ENCODE measurements around the gene PIK3C3.

Gene PIK3C3

DNA sequence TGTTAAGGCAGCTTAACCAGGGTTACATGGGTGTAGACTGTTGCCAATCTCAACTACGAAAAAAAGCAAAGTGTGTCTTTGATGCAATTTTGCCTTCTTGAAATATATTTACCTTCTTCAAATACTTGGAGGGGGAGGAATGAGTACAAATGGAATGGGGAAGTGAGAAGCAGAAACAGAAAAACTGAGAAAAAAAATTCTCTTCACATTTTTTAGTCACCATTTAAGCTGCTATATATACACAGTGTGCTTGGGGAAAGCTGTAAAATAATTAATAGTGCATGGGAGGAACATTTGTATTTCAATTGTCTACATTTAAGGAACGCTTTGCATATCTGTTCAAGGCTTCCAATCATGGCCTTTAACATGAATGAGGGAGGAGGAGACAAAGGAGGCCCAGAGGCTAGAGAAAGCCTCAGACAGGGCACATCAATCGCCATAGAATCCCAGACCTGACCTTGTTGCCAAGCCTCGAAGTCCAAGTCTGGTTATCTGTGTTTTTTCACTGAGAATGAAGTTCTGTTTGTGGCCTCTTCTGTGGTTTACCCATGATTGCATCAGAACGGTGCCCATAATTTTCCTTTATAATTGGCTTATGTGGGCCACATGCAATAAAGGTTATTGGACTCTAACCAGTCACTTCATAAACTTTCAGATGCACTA is 158.6 kb downstream of the PIK3C3 start:
- peaks cover 5% of the 10 kb centered on the region for H3K27me3 ChIP-seq
- no peaks in the 10 kb centered on the region for H3K9me3 ChIP-seq
- no peak overlapping the region for H3K4me3 ChIP-seq (ENCODE audit: low read depth in 1 of 2, low read length in 1 of 2)
- H3K4me1 ChIP-seq (ENCODE audit: control insufficient read depth in 1 of 2, insufficient read depth in 1 of 2, low read depth in 1 of 2, low read length in 1 of 2), result peaks cover 9 to 17% of the 10 kb centered on the region in 2 experiments
- no peak overlapping the region for H3K27ac ChIP-seq
- no peaks in the 10 kb centered on the region for H3K36me3 ChIP-seq
- TF ChIP-seq CTCF (IDR thresholded peaks at IDR 0.05), result no peak

GRCh38 chr18:42114310-42114943 is 159.4 kb downstream of the PIK3C3 start:
- Histone ChIP-seq H3K4me3 (ENCODE audit: low read depth in 1 of 2, low read length in 1 of 2) (no peak overlapping the region), H3K4me1 (ENCODE audit: control insufficient read depth in 1 of 2, insufficient read depth in 1 of 2, low read depth in 1 of 2, low read length in 1 of 2) (peaks cover 9 to 17% of the 10 kb centered on the region in 2 experiments), H3K36me3 (no peaks in the 10 kb centered on the region), H3K27me3 (peaks cover 5% of the 10 kb centered on the region), H3K9me3 (no peaks in the 10 kb centered on the region), H3K27ac (no peak overlapping the region)
- TF ChIP-seq CTCF (IDR thresholded peaks at IDR 0.05), result no peak

DNA sequence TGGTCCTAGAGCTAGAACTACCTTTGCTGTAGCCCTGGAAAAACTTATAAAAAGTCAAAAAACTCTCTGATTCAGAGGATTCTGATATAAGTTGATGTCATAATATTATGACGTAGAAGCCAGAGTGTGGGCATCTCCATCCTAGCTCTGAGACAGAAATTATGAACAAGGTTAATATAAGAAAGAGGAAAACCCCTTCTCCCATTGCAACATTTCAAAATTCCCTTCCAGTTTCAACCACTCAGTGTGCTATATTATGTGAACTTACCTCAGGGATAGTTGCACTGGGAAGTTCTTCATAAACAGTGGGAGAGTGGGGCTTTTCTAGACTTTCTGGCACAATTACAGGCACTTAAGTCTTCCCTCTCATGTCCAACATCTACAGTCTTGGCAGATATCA is 171.6 kb downstream of the PIK3C3 start:
- no peak overlapping the region for H3K4me3 ChIP-seq (ENCODE audit: low read depth in 1 of 2, low read length in 1 of 2)
- no peak overlapping the region for H3K27ac ChIP-seq
- TF ChIP-seq CTCF (IDR thresholded peaks at IDR 0.05), result no peak
- no peaks in the 10 kb centered on the region for H3K27me3 ChIP-seq
- H3K4me1 ChIP-seq (ENCODE audit: control insufficient read depth in 1 of 2, insufficient read depth in 1 of 2, low read depth in 1 of 2, low read length in 1 of 2), result no peaks in the 10 kb centered on the region
- H3K36me3 ChIP-seq, result no peaks in the 10 kb centered on the region
- H3K9me3 ChIP-seq, result no peaks in the 10 kb centered on the region

GRCh38 chr18:42131066-42131929 is 176.3 kb downstream of the PIK3C3 start:
- Histone ChIP-seq H3K4me1 (ENCODE audit: control insufficient read depth in 1 of 2, insufficient read depth in 1 of 2, low read depth in 1 of 2, low read length in 1 of 2) (no peaks in the 10 kb centered on the region), H3K36me3 (no peaks in the 10 kb centered on the region), H3K27ac (no peak overlapping the region), H3K27me3 (no peaks in the 10 kb centered on the region), H3K9me3 (no peaks in the 10 kb centered on the region), H3K4me3 (ENCODE audit: low read depth in 1 of 2, low read length in 1 of 2) (no peak overlapping the region)
- TF ChIP-seq CTCF (IDR thresholded peaks at IDR 0.05), result no peak

DNA sequence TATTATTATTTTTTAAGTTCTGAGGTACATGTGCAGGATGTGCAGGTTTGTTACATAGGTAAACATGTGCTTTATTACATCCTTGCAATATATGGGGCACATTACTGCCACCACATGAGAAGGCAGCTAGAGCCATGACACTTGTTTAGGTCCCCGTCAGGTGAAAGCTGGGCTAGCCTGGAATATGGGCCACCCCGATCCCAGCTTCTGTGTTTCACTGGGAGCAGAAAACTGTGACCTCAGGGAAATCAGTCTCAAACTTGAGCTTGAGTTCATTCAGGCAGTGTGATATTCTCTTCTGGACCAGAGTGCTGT is 176.9 kb downstream of the PIK3C3 start:
- TF ChIP-seq CTCF (IDR thresholded peaks at IDR 0.05), result no peak
- Histone ChIP-seq H3K4me1 (ENCODE audit: control insufficient read depth in 1 of 2, insufficient read depth in 1 of 2, low read depth in 1 of 2, low read length in 1 of 2) (no peaks in the 10 kb centered on the region), H3K9me3 (no peaks in the 10 kb centered on the region), H3K36me3 (no peaks in the 10 kb centered on the region), H3K27ac (no peak overlapping the region), H3K4me3 (ENCODE audit: low read depth in 1 of 2, low read length in 1 of 2) (no peak overlapping the region), H3K27me3 (no peaks in the 10 kb centered on the region)
